HEK293 (cell line): Measurements from ENCODE around the gene COQ8B.
A peak's percentile ranks its signal among the peaks of the same experiment; 100 is the strongest.

Source experiments
- BCL6B ChIP-seq: fragments of 450-650 bp; formaldehyde crosslinking; IDR thresholded peaks from 2 replicates; pipeline ENCODE4 v1.5.1; 2017; ENCODE audit warnings: missing biosample characterization, missing genetic modification characterization
- KLF16 ChIP-seq: fragments of 450-650 bp; formaldehyde crosslinking; IDR thresholded peaks from 2 replicates; pipeline ENCODE4 v1.5.1; 2017; ENCODE audit warnings: missing biosample characterization, missing genetic modification characterization
- KLF7 ChIP-seq: fragments of 450-650 bp; formaldehyde crosslinking; IDR thresholded peaks from 2 replicates; pipeline ENCODE4 v1.5.1; 2016; ENCODE audit warnings: missing biosample characterization, missing genetic modification characterization, borderline replicate concordance
- REST ChIP-seq: fragments of 450-650 bp; formaldehyde crosslinking; IDR thresholded peaks from 2 replicates; pipeline ENCODE4 v1.5.1; 2016; ENCODE audit warnings: missing biosample characterization, missing genetic modification characterization
- ZBTB17 ChIP-seq: fragments of 450-650 bp; formaldehyde crosslinking; IDR thresholded peaks from 2 replicates; pipeline ENCODE4 v1.5.1; 2016; ENCODE audit warnings: missing biosample characterization, missing genetic modification characterization
- ZBTB20 ChIP-seq: fragments of 450-650 bp; formaldehyde crosslinking; IDR thresholded peaks from 2 replicates; pipeline ENCODE4 v1.5.1; 2016; ENCODE audit warnings: missing biosample characterization, missing genetic modification characterization
- ZFHX2 ChIP-seq: fragments of 450-650 bp; formaldehyde crosslinking; conservative IDR thresholded peaks from 2 replicates; pipeline ENCODE4 v1.5.1; 2016; ENCODE audit warnings: missing biosample characterization, missing genetic modification characterization
- ZFP37 ChIP-seq: fragments of 450-650 bp; formaldehyde crosslinking; IDR thresholded peaks from 2 replicates; pipeline ENCODE4 v1.5.1; 2016; ENCODE audit warnings: missing biosample characterization, missing genetic modification characterization
- ZNF174 ChIP-seq: fragments of 450-650 bp; formaldehyde crosslinking; IDR thresholded peaks from 2 replicates; pipeline ENCODE4 v1.5.0; 2017; ENCODE audit warnings: missing biosample characterization, mild to moderate bottlenecking, missing genetic modification characterization
- ZNF214 ChIP-seq: fragments of 450-650 bp; formaldehyde crosslinking; IDR thresholded peaks from 2 replicates; pipeline ENCODE4 v1.5.1; 2017; ENCODE audit warnings: missing biosample characterization, mild to moderate bottlenecking, missing genetic modification characterization, borderline replicate concordance
- ZNF341 ChIP-seq: fragments of 450-650 bp; formaldehyde crosslinking; IDR thresholded peaks from 2 replicates; pipeline ENCODE4; 2016; ENCODE audit warnings: low read depth, missing biosample characterization, missing genetic modification characterization
- ZNF398 ChIP-seq: fragments of 450-650 bp; formaldehyde crosslinking; IDR thresholded peaks from 2 replicates; pipeline ENCODE4 v1.5.1; 2017; ENCODE audit warnings: missing biosample characterization, missing genetic modification characterization
- ZNF423 ChIP-seq: fragments of 450-650 bp; formaldehyde crosslinking; IDR thresholded peaks from 2 replicates; pipeline ENCODE4 v1.5.1; 2016; ENCODE audit warnings: missing biosample characterization, missing genetic modification characterization
- ZNF48 ChIP-seq: fragments of 450-650 bp; formaldehyde crosslinking; IDR thresholded peaks from 2 replicates; pipeline ENCODE4 v1.5.1; 2016; ENCODE audit warnings: missing biosample characterization, missing genetic modification characterization
- ZNF510 ChIP-seq: fragments of 450-650 bp; formaldehyde crosslinking; IDR thresholded peaks from 2 replicates; pipeline ENCODE4 v1.5.1; 2018; ENCODE audit warnings: mild to moderate bottlenecking, missing genetic modification characterization, missing biosample characterization; ENCODE audit not compliant: insufficient replicate concordance
- ZNF514 ChIP-seq: fragments of 450-650 bp; formaldehyde crosslinking; IDR thresholded peaks from 2 replicates; pipeline ENCODE4 v1.5.1; 2016; ENCODE audit warnings: missing biosample characterization, missing genetic modification characterization
- ZNF768 ChIP-seq: fragments of 450-650 bp; formaldehyde crosslinking; IDR thresholded peaks from 2 replicates; pipeline ENCODE4 v1.5.1; 2018; ENCODE audit warnings: missing biosample characterization, mild to moderate bottlenecking, missing genetic modification characterization
- ZXDB ChIP-seq: fragments of 450-650 bp; formaldehyde crosslinking; IDR thresholded peaks from 2 replicates; pipeline ENCODE4 v1.5.1; 2016; ENCODE audit warnings: missing biosample characterization, missing genetic modification characterization
- TF ChIP-seq, protein P1 (sequence below): fragments of 450-650 bp; formaldehyde crosslinking; IDR thresholded peaks from 2 replicates; pipeline ENCODE4 v1.5.1; 2016; ENCODE audit warnings: missing biosample characterization, missing genetic modification characterization
- TF ChIP-seq, protein P2 (sequence below): fragments of 450-650 bp; formaldehyde crosslinking; IDR thresholded peaks from 2 replicates; pipeline ENCODE4 v1.5.1; 2016; ENCODE audit warnings: missing biosample characterization, missing genetic modification characterization

The COQ8B gene

GRCh38 chr19:40702337-40703012, 14.2 kb downstream of the COQ8B start (continued):
- no peak for TF ChIP-seq REST
- TF ChIP-seq ZBTB17 (tag by site-specific recombination): peak; percentile 69
- no peak for TF ChIP-seq ZFP37 (tag by site-specific recombination)
- TF ChIP-seq KLF16 (tag by site-specific recombination): no peak
- TF ChIP-seq ZFHX2 (tag by site-specific recombination): peak; percentile 55
- 0 out of 2 replicates have a peak, but pooled peaks have one; percentile 13 for TF ChIP-seq ZBTB20
- no peak for TF ChIP-seq ZNF398 (tag by site-specific recombination)
- peak; percentile 83 for TF ChIP-seq ZNF341
- TF ChIP-seq, protein P1, sequence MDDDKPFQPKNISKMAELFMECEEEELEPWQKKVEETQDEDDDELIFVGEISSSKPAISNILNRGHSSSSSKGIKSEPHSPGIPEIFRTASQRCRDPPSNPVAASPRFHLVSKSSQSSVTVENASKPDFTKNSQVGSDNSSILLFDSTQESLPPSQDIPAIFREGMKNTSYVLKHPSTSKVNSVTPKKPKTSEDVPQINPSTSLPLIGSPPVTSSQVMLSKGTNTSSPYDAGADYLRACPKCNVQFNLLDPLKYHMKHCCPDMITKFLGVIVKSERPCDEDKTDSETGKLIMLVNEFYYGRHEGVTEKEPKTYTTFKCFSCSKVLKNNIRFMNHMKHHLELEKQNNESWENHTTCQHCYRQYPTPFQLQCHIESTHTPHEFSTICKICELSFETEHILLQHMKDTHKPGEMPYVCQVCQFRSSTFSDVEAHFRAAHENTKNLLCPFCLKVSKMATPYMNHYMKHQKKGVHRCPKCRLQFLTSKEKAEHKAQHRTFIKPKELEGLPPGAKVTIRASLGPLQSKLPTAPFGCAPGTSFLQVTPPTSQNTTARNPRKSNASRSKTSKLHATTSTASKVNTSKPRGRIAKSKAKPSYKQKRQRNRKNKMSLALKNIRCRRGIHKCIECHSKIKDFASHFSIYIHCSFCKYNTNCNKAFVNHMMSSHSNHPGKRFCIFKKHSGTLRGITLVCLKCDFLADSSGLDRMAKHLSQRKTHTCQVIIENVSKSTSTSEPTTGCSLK: no peak
- TF ChIP-seq ZNF174 (tag by site-specific recombination): no peak
- TF ChIP-seq KLF7: no peak
- no peak for TF ChIP-seq ZNF48 (tag by site-specific recombination)
- no peak for TF ChIP-seq ZNF510 (tag by site-specific recombination)
- TF ChIP-seq ZNF423 (tag by site-specific recombination): no peak
- no peak; the same call in 1 of the 2 replicates for TF ChIP-seq ZNF768
- TF ChIP-seq, protein P2, sequence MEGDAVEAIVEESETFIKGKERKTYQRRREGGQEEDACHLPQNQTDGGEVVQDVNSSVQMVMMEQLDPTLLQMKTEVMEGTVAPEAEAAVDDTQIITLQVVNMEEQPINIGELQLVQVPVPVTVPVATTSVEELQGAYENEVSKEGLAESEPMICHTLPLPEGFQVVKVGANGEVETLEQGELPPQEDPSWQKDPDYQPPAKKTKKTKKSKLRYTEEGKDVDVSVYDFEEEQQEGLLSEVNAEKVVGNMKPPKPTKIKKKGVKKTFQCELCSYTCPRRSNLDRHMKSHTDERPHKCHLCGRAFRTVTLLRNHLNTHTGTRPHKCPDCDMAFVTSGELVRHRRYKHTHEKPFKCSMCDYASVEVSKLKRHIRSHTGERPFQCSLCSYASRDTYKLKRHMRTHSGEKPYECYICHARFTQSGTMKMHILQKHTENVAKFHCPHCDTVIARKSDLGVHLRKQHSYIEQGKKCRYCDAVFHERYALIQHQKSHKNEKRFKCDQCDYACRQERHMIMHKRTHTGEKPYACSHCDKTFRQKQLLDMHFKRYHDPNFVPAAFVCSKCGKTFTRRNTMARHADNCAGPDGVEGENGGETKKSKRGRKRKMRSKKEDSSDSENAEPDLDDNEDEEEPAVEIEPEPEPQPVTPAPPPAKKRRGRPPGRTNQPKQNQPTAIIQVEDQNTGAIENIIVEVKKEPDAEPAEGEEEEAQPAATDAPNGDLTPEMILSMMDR (tag by site-specific recombination): peak; percentile 99
- TF ChIP-seq ZNF214 (tag by site-specific recombination): no peak
- 0 out of 2 replicates have a peak, but pooled peaks have one; percentile 19 for TF ChIP-seq ZXDB (tag by site-specific recombination)
- no peak for TF ChIP-seq BCL6B (tag by site-specific recombination)
- TF ChIP-seq ZNF514: no peak
